Common myeloid progenitor, CD34-positive (primary cell): Measurements from ENCODE around the gene PSG4.
A peak's percentile ranks its signal among the peaks of the same experiment; 100 is the strongest.
"Not testable (repeated sequence)": the region's sequence is repeated elsewhere in the genome, so short reads cannot be mapped to it uniquely, and the experiment has no call there.

Source experiments
- CTCF ChIA-PET: fragments of 350-600 bp; sonication (Branson Sonifier 250); formaldehyde crosslinking; loops from one replicate; lab custom pipeline; 2021; ENCODE audit warnings: antibody characterized with exemption; lab: Charles Lee
- POLR2A ChIA-PET: fragments of 350-600 bp; sonication (Branson Sonifier 250); formaldehyde crosslinking; loops from one replicate; lab custom pipeline; 2021; ENCODE audit warnings: antibody characterized with exemption; lab: Charles Lee
- DNase-seq, 3 donors: peaks; one replicate each; pipeline versions ENCODE4 v3.0.0 to v3.0.0-alpha.2; 2013
- H3K27ac ChIP-seq, 2 experiments: 1 replicate in 1 of 2; 2 replicates in 1 of 2; pipeline ENCODE4 v1.7.0; 2013; ENCODE audit warnings: inconsistent platforms in 2 of 2, low read length in 2 of 2, mild to moderate bottlenecking in 2 of 2, low read depth in 1 of 2, moderate library complexity in 1 of 2; ENCODE audit not compliant: severe bottlenecking in 2 of 2, insufficient read depth in 1 of 2, poor library complexity in 1 of 2
- H3K27me3 ChIP-seq, 5 experiments: replicated peaks in 2 of 5; 1 replicate in 3 of 5; 2 replicates in 2 of 5; pipeline versions ENCODE4 v1.6.1 to v1.7.0; 2013; ENCODE audit warnings: low read length in 4 of 5, mild to moderate bottlenecking in 2 of 5, moderate library complexity in 2 of 5, inconsistent platforms in 1 of 5; ENCODE audit not compliant: insufficient read depth in 5 of 5, control insufficient read depth in 4 of 5
- H3K36me3 ChIP-seq, 4 experiments: 1 replicate in 2 of 4; 2 replicates in 2 of 4; pipeline versions ENCODE4 v1.6.1 to v1.7.0; 2013; ENCODE audit warnings: low read length in 3 of 4, control low read depth in 1 of 4, mild to moderate bottlenecking in 1 of 4; ENCODE audit not compliant: control insufficient read depth in 4 of 4, insufficient read depth in 4 of 4
- H3K4me1 ChIP-seq, 4 experiments: 1 replicate in 3 of 4; 2 replicates in 1 of 4; pipeline versions ENCODE4 v1.6.1 to v1.7.1; 2013; ENCODE audit warnings: low read length in 3 of 4, mild to moderate bottlenecking in 3 of 4, control low read depth in 1 of 4, inconsistent platforms in 1 of 4, moderate library complexity in 1 of 4; ENCODE audit not compliant: control insufficient read depth in 4 of 4, insufficient read depth in 4 of 4; ENCODE audit errors: control extremely low read depth in 1 of 4
- H3K4me3 ChIP-seq, 7 experiments: 1 replicate in 4 of 7; 2 replicates in 3 of 7; pipeline versions ENCODE4 v1.5.1 to v1.7.0; 2013; ENCODE audit warnings: mild to moderate bottlenecking in 7 of 7, low read length in 6 of 7, moderate library complexity in 6 of 7, inconsistent platforms in 2 of 7, low read depth in 2 of 7, control low read depth in 1 of 7; ENCODE audit not compliant: insufficient read depth in 4 of 7, control insufficient read depth in 1 of 7; ENCODE audit errors: extremely low read depth in 1 of 7
- H3K9me3 ChIP-seq, 5 experiments: 1 replicate in 4 of 5; 2 replicates in 1 of 5; pipeline versions ENCODE4 v1.6.1 to v1.7.1; 2013; ENCODE audit warnings: low read length in 4 of 5, mild to moderate bottlenecking in 2 of 5, inconsistent platforms in 1 of 5, low read depth in 1 of 5, moderate library complexity in 1 of 5; ENCODE audit not compliant: control insufficient read depth in 4 of 5, insufficient read depth in 2 of 5; ENCODE audit errors: control extremely low read depth in 1 of 5
- WGBS: methylation state at CpG from one replicate; pipeline ENCODE4 v1.1.5; 2013; ENCODE audit not compliant: insufficient coverage; 5-methylcytosine and 5-hydroxymethylcytosine counted together

PSG4 gene

GRCh38 chr19:43238213-43238612, 32.8 kb upstream of the PSG4 start:
- H3K27ac ChIP-seq, CTCF ChIA-PET, POLR2A ChIA-PET, H3K36me3 ChIP-seq, H3K4me1 ChIP-seq, H3K9me3 ChIP-seq, DNase-seq, H3K4me3 ChIP-seq, H3K27me3 ChIP-seq: not testable (repeated sequence)
- WGBS: 57% methylated on average over 2 of the region's 4 CpGs

GRCh38 chr19:43235686-43236085, 30.2 kb upstream of the PSG4 start:
- H3K36me3 ChIP-seq, DNase-seq, H3K4me1 ChIP-seq, POLR2A ChIA-PET, CTCF ChIA-PET, H3K9me3 ChIP-seq, H3K4me3 ChIP-seq, H3K27me3 ChIP-seq, H3K27ac ChIP-seq: not testable (repeated sequence)
- no CpG with 5 or more reads among the region's 3 CpGs for WGBS

GRCh38 chr19:43229315-43229714, 23.9 kb upstream of the PSG4 start:
- peaks cover 0 to 36% (median 11%) of the 10 kb centered on the region in 5 experiments for H3K9me3 ChIP-seq
- CTCF ChIA-PET: no interaction called here
- H3K4me1 ChIP-seq: no peaks in the 10 kb centered on the region
- H3K4me3 ChIP-seq: no peak overlapping the region
- DNase-seq: no peak
- no peaks in the 10 kb centered on the region for H3K36me3 ChIP-seq
- no peaks in the 10 kb centered on the region for H3K27me3 ChIP-seq
- H3K27ac ChIP-seq: no peak overlapping the region
- no CpG with 5 or more reads among the region's 2 CpGs for WGBS
- POLR2A ChIA-PET: no interaction called here

GRCh38 chr19:43228730-43229129, 23.3 kb upstream of the PSG4 start:
- H3K27me3 ChIP-seq, CTCF ChIA-PET, POLR2A ChIA-PET, H3K27ac ChIP-seq, H3K4me3 ChIP-seq, H3K4me1 ChIP-seq, H3K36me3 ChIP-seq: not testable (repeated sequence)
- peaks cover 0 to 36% (median 14%) of the 10 kb centered on the region in 5 experiments for H3K9me3 ChIP-seq
- no CpG with 5 or more reads among the region's 2 CpGs for WGBS
- peak in 2 of 3 donors; percentile 2 to 34 for DNase-seq

GRCh38 chr19:43226986-43227385, 21.5 kb upstream of the PSG4 start:
- no CpG with 5 or more reads among the region's 1 CpG for WGBS
- DNase-seq: not testable (repeated sequence)

GRCh38 chr19:43224855-43225253, 19.4 kb upstream of the PSG4 start:
- H3K27me3 ChIP-seq: no peaks in the 10 kb centered on the region

More at GRCh38 chr19:43226986-43227385, 21.5 kb upstream of the PSG4 start:
- H3K4me3 ChIP-seq, H3K4me1 ChIP-seq, H3K27me3 ChIP-seq, CTCF ChIA-PET, H3K27ac ChIP-seq, H3K36me3 ChIP-seq, POLR2A ChIA-PET: not testable (repeated sequence)
- peaks cover 0 to 36% (median 14%) of the 10 kb centered on the region in 5 experiments for H3K9me3 ChIP-seq

GRCh38 chr19:43224201-43224854, 18.9 kb upstream of the PSG4 start:
- CTCF ChIA-PET, H3K27me3 ChIP-seq, POLR2A ChIA-PET: not testable (repeated sequence)

More at GRCh38 chr19:43224855-43225253, 19.4 kb upstream of the PSG4 start:
- no peak overlapping the region for H3K27ac ChIP-seq
- no peaks in the 10 kb centered on the region for H3K4me1 ChIP-seq
- peaks cover 0 to 32% (median 11%) of the 10 kb centered on the region in 5 experiments for H3K9me3 ChIP-seq
- CTCF ChIA-PET: no interaction called here
- H3K4me3 ChIP-seq: no peak overlapping the region
- no peak for DNase-seq
- 100% methylated on average over 1 of the region's 2 CpGs for WGBS
- POLR2A ChIA-PET: no interaction called here
- H3K36me3 ChIP-seq: no peaks in the 10 kb centered on the region

More at GRCh38 chr19:43224201-43224854, 18.9 kb upstream of the PSG4 start:
- H3K27ac ChIP-seq, H3K4me3 ChIP-seq, H3K36me3 ChIP-seq, H3K4me1 ChIP-seq, DNase-seq: not testable (repeated sequence)
- WGBS: 69% methylated on average over 2 of the region's 5 CpGs
- H3K9me3 ChIP-seq: peaks cover 0 to 29% (median 11%) of the 10 kb centered on the region in 5 experiments
